ENCODE data around the gene HS6ST3. TPM values are rescaled to one million over a fixed set of nuclear protein-coding genes. Genes with fewer than 3 reads are reported as not detected.
"Not testable (repeated sequence)": the region's sequence is repeated elsewhere in the genome, so short reads cannot be mapped to it uniquely, and the experiment has no call there.

HS6ST3 gene
- total RNA-seq, 1 experiment from 2014 or later, result 1.6 TPM

GRCh38 chr13:96728463-96728862, 638.6 kb downstream of the HS6ST3 start:
- no peak for DNase-seq (ENCODE audit: low read depth)

GRCh38 chr13:96730676-96731075, 640.8 kb downstream of the HS6ST3 start:
- peak; percentile 10 for DNase-seq (ENCODE audit: low read depth)

- no peak for DNase-seq (ENCODE audit: low read depth)
These were observed 644.6 kb downstream of the HS6ST3 start for GRCh38 chr13:96734499-96734898.

- DNase-seq (ENCODE audit: low read depth), result peak; percentile 13
These were observed 651.9 kb downstream of the HS6ST3 start for GRCh38 chr13:96741779-96742178.

- no peak for DNase-seq (ENCODE audit: low read depth)
These were observed 653.6 kb downstream of the HS6ST3 start for GRCh38 chr13:96743296-96744089.

GRCh38 chr13:96744367-96745331, 654.7 kb downstream of the HS6ST3 start:
- DNase-seq (ENCODE audit: low read depth), result no peak

- DNase-seq (ENCODE audit: low read depth), result no peak
These were observed 657.0 kb downstream of the HS6ST3 start for GRCh38 chr13:96746886-96747285.

- no peak for DNase-seq (ENCODE audit: low read depth)
These were observed 659.9 kb downstream of the HS6ST3 start for GRCh38 chr13:96749825-96750224.

- no peak for DNase-seq (ENCODE audit: low read depth)
These were observed 661.2 kb downstream of the HS6ST3 start for GRCh38 chr13:96751089-96751488.

GRCh38 chr13:96762876-96763275, 673.0 kb downstream of the HS6ST3 start:
- no peak for DNase-seq (ENCODE audit: low read depth)

GRCh38 chr13:96766306-96766705, 676.4 kb downstream of the HS6ST3 start:
- no peak for DNase-seq (ENCODE audit: low read depth)

GRCh38 chr13:96768524-96768923, 678.6 kb downstream of the HS6ST3 start:
- DNase-seq (ENCODE audit: low read depth), result peak; percentile 9

GRCh38 chr13:96769874-96770273, 680.0 kb downstream of the HS6ST3 start:
- no peak for DNase-seq (ENCODE audit: low read depth)

GRCh38 chr13:96771486-96772367, 681.8 kb downstream of the HS6ST3 start:
- no peak for DNase-seq (ENCODE audit: low read depth)

- no peak for DNase-seq (ENCODE audit: low read depth)
These were observed 682.5 kb downstream of the HS6ST3 start for GRCh38 chr13:96772426-96772825.

- not testable (repeated sequence) for DNase-seq (ENCODE audit: low read depth)
These were observed 688.4 kb downstream of the HS6ST3 start for GRCh38 chr13:96778302-96778701.

GRCh38 chr13:96779691-96780090, 689.8 kb downstream of the HS6ST3 start:
- DNase-seq (ENCODE audit: low read depth), result no peak

- peak; percentile 20 for DNase-seq (ENCODE audit: low read depth)
These were observed 690.2 kb downstream of the HS6ST3 start for GRCh38 chr13:96780105-96780504.

- DNase-seq (ENCODE audit: low read depth), result peak; percentile 62
These were observed 691.2 kb downstream of the HS6ST3 start for GRCh38 chr13:96781141-96781540.

- DNase-seq (ENCODE audit: low read depth), result no peak
These were observed 692.3 kb downstream of the HS6ST3 start for GRCh38 chr13:96782186-96782585.

- no peak for DNase-seq (ENCODE audit: low read depth)
These were observed 693.1 kb downstream of the HS6ST3 start for GRCh38 chr13:96783057-96783456.

- peak; percentile 38 for DNase-seq (ENCODE audit: low read depth)
These were observed 693.6 kb downstream of the HS6ST3 start for GRCh38 chr13:96783511-96783910.
